CD14-positive monocyte (primary cell): ENCODE data around the gene MED31. TPM values are rescaled to one million over a fixed set of nuclear protein-coding genes. Genes with fewer than 3 reads are reported as not detected.

Experiments
- DNase-seq, 3 donors: peaks; one replicate each; pipeline ENCODE4 v3.0.0-alpha.2; 2011 to 2022
- H2AFZ ChIP-seq: 2 replicates; pipeline ENCODE4 v1.6.0; 2012; ENCODE audit warnings: mild to moderate bottlenecking, low read depth, low read length, inconsistent platforms; ENCODE audit not compliant: insufficient read depth, poor library complexity, severe bottlenecking
- H3K27ac ChIP-seq, 2 donors: 1 replicate in 1 of 2; 2 replicates in 1 of 2; pipeline ENCODE4 v1.5.1; 2012 to 2013; ENCODE audit warnings: low read length in 2 of 2, control low read depth in 1 of 2, inconsistent platforms in 1 of 2, low read depth in 1 of 2, mild to moderate bottlenecking in 1 of 2
- H3K27me3 ChIP-seq, 2 donors: one replicate each; pipeline versions ENCODE4 v1.6.0 to v1.6.1; 2011 to 2013; ENCODE audit warnings: low read length in 2 of 2; ENCODE audit not compliant: control insufficient read depth in 2 of 2, insufficient read depth in 2 of 2
- H3K36me3 ChIP-seq, 2 donors: replicated peaks in 1 of 2; 1 replicate in 1 of 2; 2 replicates in 1 of 2; pipeline versions ENCODE4 v1.5.1 to v1.6.1; 2012 to 2013; ENCODE audit warnings: low read length in 2 of 2, control low read depth in 1 of 2, inconsistent platforms in 1 of 2, mild to moderate bottlenecking in 1 of 2; ENCODE audit not compliant: insufficient read depth in 2 of 2, control insufficient read depth in 1 of 2
- H3K4me1 ChIP-seq, 2 donors: 1 replicate in 1 of 2; 2 replicates in 1 of 2; pipeline versions ENCODE4 v1.5.1 to v1.6.1; 2012 to 2013; ENCODE audit warnings: low read length in 2 of 2, control low read depth in 1 of 2, inconsistent platforms in 1 of 2, mild to moderate bottlenecking in 1 of 2, moderate library complexity in 1 of 2; ENCODE audit not compliant: insufficient read depth in 2 of 2, control insufficient read depth in 1 of 2
- H3K4me2 ChIP-seq: replicated peaks from 2 replicates; pipeline ENCODE3; 2012; ENCODE audit warnings: low read length, moderate library complexity, mild to moderate bottlenecking; ENCODE audit not compliant: poor library complexity, severe bottlenecking; ENCODE audit errors: extremely low read depth
- H3K4me3 ChIP-seq, 3 experiments: fragments of 200-600 bp in 1 of 3; sonication (generic) in 1 of 3; replicated peaks in 1 of 3; 1 replicate in 2 of 3; 2 replicates in 1 of 3; pipeline ENCODE4 v1.5.1; 2011 to 2013; ENCODE audit warnings: low read length in 3 of 3, mild to moderate bottlenecking in 3 of 3, control low read depth in 2 of 3, low read depth in 2 of 3, inconsistent platforms in 1 of 3, moderate library complexity in 1 of 3
- H3K79me2 ChIP-seq: 2 replicates; pipeline ENCODE4 v1.6.0; 2012; ENCODE audit warnings: mild to moderate bottlenecking, control low read depth, inconsistent platforms, low read length, moderate library complexity; ENCODE audit not compliant: insufficient read depth
- H3K9ac ChIP-seq: 2 replicates; pipeline ENCODE4 v1.6.0; 2017; ENCODE audit warnings: low read length, mild to moderate bottlenecking; ENCODE audit not compliant: insufficient read depth, poor library complexity, severe bottlenecking
- H3K9me3 ChIP-seq, 2 donors: replicated peaks in 1 of 2; 1 replicate in 1 of 2; 2 replicates in 1 of 2; pipeline versions ENCODE4 v1.5.1 to v1.6.1; 2012 to 2013; ENCODE audit warnings: low read length in 2 of 2, control low read depth in 1 of 2; ENCODE audit not compliant: control insufficient read depth in 1 of 2, insufficient read depth in 1 of 2
- H4K20me1 ChIP-seq: 2 replicates; pipeline ENCODE4 v1.6.0; 2012; ENCODE audit warnings: mild to moderate bottlenecking, low read length, control low read depth, moderate library complexity; ENCODE audit not compliant: insufficient read depth
- H3K27ac Mint-ChIP-seq, 7 donors: one replicate each; pipeline ENCODE4 v1.8.0; 2020; ENCODE audit warnings: mild to moderate bottlenecking in 7 of 7, mixed read lengths in 7 of 7, moderate library complexity in 6 of 7, inconsistent platforms in 2 of 7
- H3K27me3 Mint-ChIP-seq, 3 donors: one replicate each; pipeline ENCODE4 v1.8.0; 2021 to 2022; ENCODE audit warnings: low read depth in 3 of 3, mild to moderate bottlenecking in 3 of 3, mixed read lengths in 3 of 3, moderate library complexity in 3 of 3, inconsistent platforms in 1 of 3
- H3K36me3 Mint-ChIP-seq, 2 donors: one replicate each; pipeline ENCODE4 v1.8.0; 2020; ENCODE audit warnings: mixed read lengths in 2 of 2, inconsistent platforms in 1 of 2, mild to moderate bottlenecking in 1 of 2
- H3K4me1 Mint-ChIP-seq: one replicate; pipeline ENCODE4 v1.8.0; 2020; ENCODE audit warnings: mild to moderate bottlenecking, mixed read lengths
- H3K4me3 Mint-ChIP-seq, 2 donors: one replicate each; pipeline ENCODE4 v1.8.0; 2020; ENCODE audit warnings: mild to moderate bottlenecking in 2 of 2, mixed read lengths in 2 of 2, moderate library complexity in 1 of 2
- H3K9me3 Mint-ChIP-seq, 7 donors: one replicate each; pipeline ENCODE4 v1.8.0; 2020 to 2022; ENCODE audit warnings: mixed read lengths in 7 of 7, mild to moderate bottlenecking in 6 of 7, moderate library complexity in 6 of 7, inconsistent platforms in 2 of 7
- CTCF ChIP-seq: fragments of 200-600 bp; IDR thresholded peaks from one replicate; pipeline ENCODE4 v1.8.0; 2022; ENCODE audit warnings: antibody characterized with exemption, mild to moderate bottlenecking
- WGBS: methylation state at CpG from one replicate; pipeline ENCODE4 v1.1.5; 2013; ENCODE audit warnings: missing lambda C conversion rate; ENCODE audit not compliant: insufficient coverage; 5-methylcytosine and 5-hydroxymethylcytosine counted together
- intact Hi-C, 2 donors: fragments of 100-400 bp; cut with micrococcal nuclease; formaldehyde crosslinking; loops; one replicate each; pipeline versions ENCODE4 v1.15.0 to v1.15.1; 2023
- polyA plus RNA-seq, 3 donors: library from polyadenylated mRNA; depleted of rRNA in 1 of 3; unstranded in 2 of 3; stranded (reverse) in 1 of 3; fragments of 300-500 nt in 2 of 3; fragments of >200 nt in 1 of 3; fragmentation: Illumina TruSeq in 2 of 3; gene quantifications; 1 replicate in 2 of 3; 2 replicates in 1 of 3; pipeline ENCODE4 v1.2.3, GENCODE V29; 2012 to 2021

Gene MED31
- polyA plus RNA-seq, 3 donors: 6.8 to 38.2 (median 33.6) TPM

GRCh38 chr17:6661464-6661848 lies 10.1 kb upstream of the MED31 start:
- Histone ChIP-seq H3K9ac (no peak overlapping the region), H3K4me3 (peak overlapping the region in 1 of 3 experiments; percentile 43), H3K4me2 (peak overlapping the region; percentile 50), H2AFZ (peak overlapping the region; percentile 55), H3K79me2 (no peaks in the 10 kb centered on the region), H3K9me3 (peaks cover 0 to 8% of the 10 kb centered on the region in 2 donors), H3K4me1 (peaks cover 37 to 38% of the 10 kb centered on the region in 2 donors), H3K27me3 (peaks cover 6 to 26% of the 10 kb centered on the region in 2 donors), H3K27ac (no peak overlapping the region), H3K36me3 (no peaks in the 10 kb centered on the region), H4K20me1 (no peaks in the 10 kb centered on the region)
- no peak for TF ChIP-seq CTCF
- no peak for DNase-seq
- no CpG with 5 or more reads among the region's 2 CpGs for WGBS
- Mint-ChIP-seq H3K9me3 (peaks cover 0 to 13% (median 3%) of the 10 kb centered on the region in 7 donors), H3K27ac (peak overlapping the region in 1 of 7 donors; percentile 69), H3K27me3 (peaks cover 29 to 44% (median 39%) of the 10 kb centered on the region in 3 donors), H3K36me3 (peaks cover 2 to 7% of the 10 kb centered on the region in 2 donors), H3K4me1 (peaks cover 40% of the 10 kb centered on the region), H3K4me3 (peak overlapping the region in 1 of 2 donors; percentile 83)
- intact Hi-C loops: loop anchor here in 1 of 2 donors (10.0 kb wide), 1 partner anchor 333 kb away; the partner anchor contains the start of gene ALOX12

DNA sequence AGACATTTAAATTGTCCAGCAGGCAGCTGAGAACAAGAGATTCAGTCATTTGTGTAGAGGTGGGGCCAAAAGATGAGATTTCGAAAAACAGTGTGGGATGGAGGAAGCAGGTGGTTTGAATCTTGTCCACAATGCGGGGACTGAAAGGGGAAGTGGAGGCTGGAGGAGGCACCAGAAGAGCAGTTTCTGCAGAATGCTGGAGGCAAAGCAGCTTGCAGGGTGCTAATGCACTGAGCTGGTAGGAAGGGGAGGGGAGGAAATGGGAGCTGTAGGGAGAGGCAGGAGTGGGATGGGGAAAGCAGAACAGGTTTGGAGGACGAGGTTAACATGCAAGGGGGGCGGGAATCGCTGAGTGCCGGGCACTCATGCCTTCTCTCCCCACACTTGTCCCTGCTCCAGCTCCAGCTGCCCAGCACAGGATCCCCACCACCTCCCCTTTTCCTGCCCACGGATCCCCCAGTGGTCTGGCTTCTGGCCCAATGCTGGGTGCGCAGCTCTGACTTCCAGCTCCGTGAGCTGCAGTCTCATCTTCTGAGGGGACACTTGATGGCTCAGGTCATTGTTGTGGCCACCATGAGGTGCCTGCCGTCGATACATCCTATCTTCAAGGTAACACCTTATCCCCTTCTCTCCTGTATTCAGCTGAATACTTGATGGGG lies 9.5 kb upstream of the MED31 start:
- peak overlapping the region; percentile 55 for H2AFZ ChIP-seq
- peak overlapping the region; percentile 50 for H3K4me2 ChIP-seq
- no peak overlapping the region for H3K9ac ChIP-seq
- H3K4me1 ChIP-seq: peaks cover 38 to 41% of the 10 kb centered on the region in 2 donors
- H4K20me1 ChIP-seq: no peaks in the 10 kb centered on the region
- peaks cover 34 to 47% (median 42%) of the 10 kb centered on the region in 3 donors for H3K27me3 Mint-ChIP-seq
- no peaks in the 10 kb centered on the region for H3K36me3 ChIP-seq
- H3K4me1 Mint-ChIP-seq: peaks cover 42% of the 10 kb centered on the region
- H3K79me2 ChIP-seq: no peaks in the 10 kb centered on the region
- 0% methylated on average over 6 of the region's 11 CpGs for WGBS
- peaks cover 6 to 28% of the 10 kb centered on the region in 2 donors for H3K27me3 ChIP-seq
- peak overlapping the region in 1 of 3 experiments; percentile 43 for H3K4me3 ChIP-seq
- peaks cover 0 to 8% of the 10 kb centered on the region in 2 donors for H3K9me3 ChIP-seq
- H3K4me3 Mint-ChIP-seq: peak overlapping the region; percentile 37 to 83
- intact Hi-C loops: loop anchor here in 1 of 2 donors (10.0 kb wide), 1 partner anchor 334 kb away; the partner anchor contains the start of gene ALOX12
- DNase-seq: peak; percentile 37 to 47 (median 40)
- peak overlapping the region in 5 of 7 donors; percentile 13 to 74 (median 47) for H3K27ac Mint-ChIP-seq
- peaks cover 0 to 13% (median 4%) of the 10 kb centered on the region in 7 donors for H3K9me3 Mint-ChIP-seq
- H3K36me3 Mint-ChIP-seq: peaks cover 4 to 7% of the 10 kb centered on the region in 2 donors
- no peak overlapping the region for H3K27ac ChIP-seq
- TF ChIP-seq CTCF: no peak
